NCI-H524 treated with DMSO at 0.1 percent for 48 hours (cell line): Measurements from ENCODE around the gene AMOT.

Source experiments
- DNase-seq: peaks from one replicate; lab custom pipeline; 2025; lab: John Stamatoyannopoulos, UW

The AMOT gene

DNA sequence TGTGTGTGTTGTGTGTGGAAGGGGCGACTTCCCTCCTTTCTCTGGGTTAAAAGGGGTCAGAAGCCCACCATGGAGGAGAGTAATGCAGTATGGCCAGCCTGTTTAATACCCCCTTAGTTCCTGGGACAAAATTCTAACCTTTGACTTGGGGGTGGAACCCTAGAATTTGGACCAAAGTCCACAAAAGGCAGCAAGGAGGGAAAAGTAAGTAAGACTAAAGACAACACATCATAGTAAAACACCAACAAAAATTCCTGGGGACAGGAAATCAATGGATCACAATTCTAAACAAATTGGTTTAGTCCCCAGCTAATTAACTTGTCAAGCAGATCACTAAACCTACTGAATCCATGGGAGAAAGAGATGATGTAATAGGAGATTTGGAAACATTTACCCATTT is 3.1 kb downstream of the AMOT start:
- DNase-seq: no peak

DNA sequence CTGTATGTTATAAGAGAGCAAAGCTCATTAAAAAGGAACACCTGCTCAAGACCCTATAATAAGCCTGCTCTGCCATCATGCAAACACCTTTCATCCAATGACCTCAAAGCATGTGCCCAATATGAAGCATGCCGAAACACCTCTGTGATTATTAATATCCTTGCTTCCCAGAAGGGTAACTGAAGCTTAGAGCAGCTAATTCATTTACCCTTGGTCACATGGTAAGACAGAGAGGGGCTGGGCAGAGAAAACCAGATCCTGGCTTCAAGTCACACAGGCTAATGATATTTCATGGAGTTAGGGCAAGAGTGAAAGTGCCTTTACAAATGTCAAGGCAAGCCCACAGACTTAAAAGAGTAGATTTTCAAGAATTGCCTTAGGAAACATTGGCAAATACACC is 5.6 kb downstream of the AMOT start:
- no peak for DNase-seq

DNA sequence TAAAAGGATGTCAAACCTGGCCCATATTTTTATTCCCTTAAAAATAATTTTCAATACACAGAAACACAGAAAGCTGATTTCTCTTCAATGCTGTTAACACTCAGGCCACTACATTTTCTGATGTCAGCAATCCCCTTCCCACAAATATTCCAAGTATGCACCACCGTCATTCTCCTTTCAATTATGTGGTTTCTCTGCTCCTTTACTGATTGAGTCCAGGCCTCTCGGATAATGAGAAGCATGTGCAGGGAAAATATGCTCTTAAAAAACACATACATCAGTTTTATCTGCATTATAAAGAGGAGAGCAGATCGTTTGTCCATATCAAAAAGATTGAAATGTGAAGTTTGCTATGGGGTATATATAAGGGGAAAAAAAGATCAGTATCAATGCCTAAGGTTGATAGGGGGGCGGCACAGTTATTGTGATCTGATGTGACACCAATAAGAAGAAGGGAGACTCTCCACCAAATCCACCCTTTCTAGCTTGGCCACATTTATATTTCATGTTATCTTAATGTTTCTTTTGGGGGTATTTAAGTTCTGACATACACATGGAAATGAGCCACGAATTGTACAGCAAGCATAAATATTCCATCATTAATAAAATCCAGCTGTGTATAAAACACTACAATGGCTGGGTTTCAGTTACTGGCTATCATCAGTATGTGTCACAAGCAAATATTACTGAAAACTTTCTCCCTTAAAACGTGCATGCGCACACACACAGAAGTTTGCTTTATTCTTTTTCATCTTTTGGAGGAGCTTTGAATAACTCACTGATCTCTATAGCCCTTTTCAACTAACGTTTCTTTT is 6.4 kb downstream of the AMOT start:
- DNase-seq: no peak

DNA sequence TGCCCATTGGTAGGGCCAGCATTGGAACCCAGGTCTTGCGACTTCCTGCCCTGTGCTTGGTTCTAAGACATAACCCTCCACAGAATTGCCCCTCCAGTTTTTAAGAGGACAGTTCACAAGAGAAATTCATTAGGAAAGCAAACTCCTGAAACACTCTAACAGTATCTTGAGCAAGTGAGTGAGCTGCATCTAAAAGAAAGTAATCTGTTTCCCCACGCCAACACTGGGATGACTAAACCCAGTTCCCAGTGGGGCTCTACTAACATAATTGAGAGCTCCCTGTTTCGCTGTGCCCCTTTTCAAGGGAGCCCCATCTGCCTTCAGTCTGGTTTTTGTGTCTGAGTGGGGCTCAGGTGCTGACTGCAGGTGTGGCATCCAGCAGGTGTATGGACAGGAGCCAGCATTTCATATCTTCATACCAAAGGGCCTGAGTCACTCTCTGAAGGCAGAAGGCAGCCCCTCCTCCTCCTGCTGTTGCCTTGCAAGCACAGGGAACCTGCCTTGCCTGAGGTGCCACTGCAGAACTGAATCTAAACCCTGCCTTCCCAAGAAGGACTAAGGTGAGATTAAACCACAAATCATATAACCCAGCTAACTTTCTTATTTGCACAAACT is 8.0 kb downstream of the AMOT start:
- no peak for DNase-seq

DNA sequence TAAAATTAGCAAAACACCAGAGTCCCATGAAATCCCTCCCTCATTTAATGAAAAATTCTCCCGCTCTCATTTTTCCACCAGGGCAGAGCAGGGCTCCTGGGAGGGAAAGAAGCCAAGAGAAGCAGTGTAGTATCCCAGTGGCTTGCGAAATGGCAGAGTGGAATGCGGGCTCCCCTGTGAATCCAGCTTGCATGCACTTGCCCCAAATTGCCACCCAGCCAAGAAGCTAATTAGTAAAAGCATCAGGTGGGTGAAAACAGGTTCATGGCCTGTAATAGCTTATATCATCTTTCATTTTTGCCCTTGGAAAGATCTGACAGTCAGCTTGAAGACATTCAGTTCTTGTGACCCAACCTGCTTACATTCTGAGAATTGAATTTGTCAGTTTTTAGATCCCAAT is 10.1 kb downstream of the AMOT start:
- no peak for DNase-seq

DNA sequence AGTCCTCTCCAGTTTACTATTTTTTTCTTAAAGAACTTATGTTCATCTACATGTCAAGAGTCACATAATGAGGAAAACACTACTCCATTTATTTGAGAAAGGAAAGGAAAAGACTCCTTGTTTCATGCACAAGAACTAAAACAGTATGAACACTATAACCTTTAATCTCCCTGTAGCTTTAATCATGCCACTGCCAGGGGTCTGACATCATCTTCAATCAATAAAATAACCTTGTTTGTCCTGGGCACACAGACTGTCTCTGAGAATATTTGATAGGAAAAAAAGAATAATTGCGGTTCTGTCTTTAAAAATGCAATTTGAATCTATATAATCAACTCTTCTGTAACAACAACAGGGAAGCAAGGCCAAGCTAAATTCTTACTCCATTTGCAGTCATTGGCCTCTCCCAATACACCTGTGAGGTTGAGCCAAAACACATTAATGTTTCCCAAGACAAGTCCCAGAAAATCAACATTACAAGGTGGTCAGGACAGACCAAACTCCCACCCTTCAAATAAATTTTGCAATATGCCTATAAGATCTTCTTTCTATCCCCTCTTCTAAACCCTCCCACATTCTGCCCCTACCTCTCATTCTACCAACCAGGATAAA is 13.2 kb downstream of the AMOT start:
- DNase-seq: no peak

DNA sequence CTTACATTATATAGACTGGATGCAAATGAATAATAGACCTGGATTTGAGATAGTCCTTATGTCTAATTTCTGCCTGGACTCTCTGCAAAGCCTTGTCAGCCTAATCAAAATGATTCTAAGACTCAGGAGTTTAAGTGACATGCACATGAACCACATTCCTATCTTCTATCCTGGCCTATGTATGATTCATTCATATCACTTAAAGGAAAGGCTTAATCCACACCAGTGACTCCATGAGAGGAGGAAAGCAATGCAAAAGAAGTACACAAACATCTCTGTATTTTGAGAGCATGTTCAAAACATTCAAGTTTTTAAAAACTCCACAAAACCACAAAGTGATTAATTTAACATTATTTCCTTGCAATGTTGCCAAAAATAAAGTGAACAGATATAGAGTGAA is 14.6 kb downstream of the AMOT start:
- DNase-seq: no peak

DNA sequence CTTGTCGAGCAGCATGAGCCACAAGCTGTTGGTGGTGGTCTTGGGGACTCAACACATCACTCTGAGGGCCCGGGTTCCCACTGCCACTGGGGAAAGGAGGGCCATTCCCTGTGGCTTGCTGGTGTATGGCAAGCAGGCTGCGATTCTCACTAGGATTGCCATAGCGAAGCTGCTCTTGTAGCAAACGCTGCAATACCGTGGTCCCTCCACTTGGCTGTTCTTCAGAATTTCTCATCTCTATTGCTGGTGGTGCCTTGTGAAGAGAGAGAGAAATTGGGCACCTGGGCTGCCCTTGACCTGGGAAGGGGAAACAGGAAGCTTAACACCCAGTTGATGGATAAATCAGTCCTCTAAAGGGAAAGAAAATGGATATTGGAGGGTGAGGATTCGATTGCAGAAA is 17.7 kb downstream of the AMOT start:
- DNase-seq: no peak

DNA sequence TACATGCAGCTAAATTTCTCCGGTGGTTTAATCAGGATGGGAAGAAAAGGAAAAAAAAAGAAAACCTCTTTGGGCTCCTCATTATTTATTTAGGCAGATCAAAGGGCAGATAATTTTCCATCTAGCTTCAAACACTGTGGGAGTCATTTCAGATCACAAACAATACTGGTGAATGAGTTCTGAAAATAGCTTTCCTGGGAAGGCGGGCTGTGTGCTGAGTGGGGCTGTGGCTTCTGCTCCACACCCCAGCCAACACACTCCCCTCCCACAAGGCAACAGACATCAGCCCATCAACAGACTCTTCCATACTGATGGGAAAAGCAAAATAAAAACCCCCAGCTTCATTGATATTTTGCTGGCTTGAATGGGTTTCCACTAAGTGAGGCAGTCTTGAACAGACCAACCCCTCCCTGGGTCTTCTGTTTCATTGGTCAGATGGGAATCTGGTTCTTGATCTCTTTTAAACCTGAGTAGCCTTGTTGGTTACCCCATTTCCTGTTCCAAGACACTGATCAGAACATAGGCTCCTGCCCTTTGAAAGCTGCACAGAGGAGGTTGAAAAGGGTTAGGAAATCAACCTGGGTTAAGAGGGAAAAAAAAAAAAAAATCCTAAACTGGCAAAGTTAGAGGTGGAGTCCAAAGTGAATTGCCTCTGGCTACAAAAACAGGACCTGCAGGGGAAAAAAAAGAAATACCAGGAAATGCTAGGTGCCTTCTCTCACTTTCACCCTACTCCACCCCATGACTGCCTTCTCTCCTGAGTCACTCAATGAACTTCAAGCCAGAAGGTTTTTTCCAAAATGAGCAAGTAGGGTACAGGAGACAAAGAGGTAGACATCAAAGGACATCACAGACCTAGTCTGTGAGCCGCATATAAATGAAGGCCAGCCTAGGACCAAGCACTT is 20.0 kb downstream of the AMOT start:
- no peak for DNase-seq

DNA sequence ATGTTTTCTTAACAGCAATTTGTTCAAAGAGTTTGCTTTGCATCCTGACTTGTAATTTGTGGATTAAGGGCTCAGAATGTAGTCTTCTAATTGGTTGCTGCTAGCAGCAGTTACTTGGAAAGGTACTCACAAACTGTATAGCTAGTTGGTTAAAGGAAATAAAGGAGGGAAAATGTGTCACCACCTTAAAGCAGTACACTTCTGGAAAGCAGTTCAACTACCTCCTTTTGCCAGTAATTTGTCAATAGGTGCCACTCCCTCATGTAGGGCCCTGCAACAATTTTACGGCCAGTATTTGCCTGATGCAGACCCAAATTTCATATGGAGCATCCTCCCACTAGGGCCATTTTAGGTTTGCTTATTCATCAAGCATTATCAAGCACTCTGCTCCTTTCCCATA is 20.8 kb downstream of the AMOT start:
- DNase-seq: no peak

DNA sequence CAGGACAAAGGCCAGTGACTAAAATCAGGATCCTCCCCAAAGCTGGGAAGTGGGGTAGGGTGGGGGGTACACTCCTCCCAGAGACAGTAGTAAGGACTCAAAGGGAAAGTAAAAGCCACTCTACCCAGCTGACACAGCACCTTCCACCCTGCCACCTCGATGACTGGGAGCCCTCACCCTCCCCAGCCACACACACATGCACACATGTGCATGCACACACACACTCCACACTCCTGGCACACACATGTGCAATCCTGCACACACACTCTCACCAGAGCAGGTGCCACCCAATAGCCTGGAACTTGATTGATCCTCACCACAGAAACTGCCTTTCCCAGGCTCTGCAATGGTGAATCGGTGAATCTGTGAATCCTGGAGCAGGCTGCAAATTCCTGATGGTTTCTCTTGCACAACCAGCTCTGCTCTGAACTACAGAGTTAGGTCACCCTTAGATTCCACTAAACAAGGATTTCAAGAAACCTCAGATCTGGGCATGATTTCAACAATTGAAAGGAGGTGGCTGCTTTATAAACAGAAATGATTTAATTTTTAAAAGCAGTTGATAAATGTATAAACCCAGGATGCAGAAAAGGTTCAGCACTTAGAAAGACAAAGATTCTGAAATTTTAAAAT is 21.5 kb downstream of the AMOT start:
- DNase-seq: no peak

DNA sequence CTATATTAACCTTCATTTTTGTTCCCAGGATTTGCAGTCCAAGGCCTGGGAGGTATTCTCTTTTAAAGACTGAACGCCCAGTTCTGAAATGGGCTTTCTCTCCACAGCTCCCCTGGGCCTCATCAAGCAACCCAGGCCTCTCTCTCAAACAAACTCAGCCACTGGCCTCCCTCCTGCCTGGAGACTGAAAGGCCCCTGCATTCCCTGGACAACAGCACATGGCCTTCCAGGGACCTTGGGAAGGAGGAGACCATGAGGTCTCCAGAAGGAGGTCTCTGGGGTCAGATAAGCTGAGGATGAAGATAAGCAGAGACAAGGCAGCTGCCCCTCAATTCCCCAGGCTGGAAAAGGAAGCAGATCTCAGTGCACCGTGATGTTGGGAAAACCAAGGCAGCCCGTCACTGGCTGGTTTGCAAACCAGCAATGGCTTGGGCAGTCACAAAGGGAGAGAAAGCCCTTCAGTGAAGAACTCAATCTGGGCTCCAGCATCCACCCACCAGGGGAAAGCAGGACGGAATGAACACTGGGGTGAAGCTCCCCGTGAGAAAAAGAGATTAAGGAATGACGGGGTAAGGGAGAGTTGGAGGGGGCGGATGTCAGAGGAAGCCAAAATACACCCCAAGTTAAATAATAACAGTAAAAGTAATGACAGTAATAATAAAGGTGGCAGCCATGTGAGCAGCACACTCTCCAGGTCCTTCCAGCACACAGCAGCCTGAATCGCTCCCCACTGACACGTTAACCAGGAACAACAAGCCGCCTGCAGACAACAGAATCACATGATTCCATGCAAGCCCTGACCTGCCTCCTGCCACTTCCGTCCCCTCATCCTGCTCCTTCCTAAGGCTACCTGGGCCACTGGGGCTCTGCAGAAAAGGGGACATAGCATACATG is 22.3 kb downstream of the AMOT start:
- DNase-seq: no peak

DNA sequence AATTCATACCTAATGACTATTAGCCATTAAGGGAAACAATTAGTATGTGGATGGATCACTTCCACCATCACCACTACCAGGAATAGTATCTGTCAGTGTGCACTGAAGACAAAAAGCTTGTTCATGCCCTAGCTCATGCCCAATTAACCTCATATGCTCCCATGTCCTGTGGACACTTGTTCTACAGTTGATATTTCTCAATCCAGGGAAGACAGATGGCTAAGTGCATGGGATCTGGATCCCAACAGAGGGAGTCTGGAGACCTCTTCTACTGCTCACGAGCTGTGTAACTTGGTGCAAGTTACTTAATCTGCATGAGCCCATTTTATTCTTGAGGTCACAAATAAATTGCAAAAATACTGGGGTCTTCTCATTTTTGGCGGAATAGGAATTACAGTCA is 23.7 kb downstream of the AMOT start:
- DNase-seq: peak; percentile 17

DNA sequence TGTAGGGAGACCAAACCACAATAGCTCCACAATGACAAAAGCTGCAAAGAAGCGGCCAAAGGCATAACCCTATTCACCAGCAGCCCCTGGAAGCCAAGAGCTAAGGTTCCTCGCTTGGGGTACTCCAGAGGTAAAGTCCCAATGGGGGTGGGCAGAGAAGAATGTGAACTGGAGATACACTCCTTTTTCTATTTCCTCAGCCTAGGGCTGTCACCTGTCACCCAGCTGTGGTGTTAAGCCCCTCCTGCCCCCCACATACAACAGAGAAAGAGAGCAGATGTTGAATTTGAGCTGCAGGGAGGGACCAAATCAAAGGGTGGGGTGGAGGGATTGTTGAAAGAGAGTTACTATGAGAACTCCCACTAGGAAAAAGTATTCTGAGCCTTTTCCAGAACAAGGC is 26.1 kb downstream of the AMOT start:
- no peak for DNase-seq

DNA sequence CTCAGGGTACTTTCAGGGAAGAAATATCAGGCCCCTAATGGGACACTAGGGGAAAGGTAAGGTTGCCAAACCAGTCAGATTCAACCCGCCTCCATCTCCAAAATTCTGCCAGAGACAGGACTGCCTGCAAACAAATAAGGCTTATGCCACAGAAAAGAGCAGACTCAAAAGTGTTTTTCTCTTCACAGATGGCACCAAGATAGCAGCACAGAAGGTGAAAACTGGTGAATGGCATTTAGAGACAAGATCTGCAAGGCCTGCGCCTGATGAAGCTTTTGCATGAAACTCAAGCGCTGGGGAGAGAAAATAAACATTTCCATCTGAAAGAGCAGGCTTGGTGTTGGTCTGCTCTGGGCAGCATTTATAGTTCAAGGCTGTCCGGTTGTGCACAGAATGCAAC is 27.9 kb downstream of the AMOT start:
- DNase-seq: no peak

DNA sequence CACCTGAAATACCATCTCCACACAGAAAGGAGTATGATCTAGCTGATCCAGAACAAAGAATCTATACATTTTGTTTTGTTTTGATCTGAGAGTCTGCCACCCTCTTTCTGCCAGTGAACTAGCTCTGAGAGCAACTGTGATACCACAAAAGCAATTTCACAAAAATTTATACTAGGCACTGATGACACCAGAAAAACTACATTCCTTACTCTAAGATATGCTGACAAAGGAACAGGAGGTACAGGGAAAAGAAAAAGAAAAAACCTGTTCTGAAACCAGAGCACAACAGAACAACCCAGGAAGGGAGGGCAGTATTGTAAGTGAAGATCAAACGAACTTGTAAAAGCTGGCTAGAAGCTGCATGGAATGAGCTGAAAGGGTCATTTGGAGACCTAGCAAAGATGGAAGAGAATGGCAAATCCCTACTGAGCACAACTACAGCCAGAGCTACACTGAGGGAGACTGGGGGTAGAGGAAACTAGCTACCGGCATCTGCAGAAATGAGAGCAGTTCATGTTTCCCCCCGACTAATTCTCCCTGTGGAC is 31.9 kb downstream of the AMOT start:
- no peak for DNase-seq

DNA sequence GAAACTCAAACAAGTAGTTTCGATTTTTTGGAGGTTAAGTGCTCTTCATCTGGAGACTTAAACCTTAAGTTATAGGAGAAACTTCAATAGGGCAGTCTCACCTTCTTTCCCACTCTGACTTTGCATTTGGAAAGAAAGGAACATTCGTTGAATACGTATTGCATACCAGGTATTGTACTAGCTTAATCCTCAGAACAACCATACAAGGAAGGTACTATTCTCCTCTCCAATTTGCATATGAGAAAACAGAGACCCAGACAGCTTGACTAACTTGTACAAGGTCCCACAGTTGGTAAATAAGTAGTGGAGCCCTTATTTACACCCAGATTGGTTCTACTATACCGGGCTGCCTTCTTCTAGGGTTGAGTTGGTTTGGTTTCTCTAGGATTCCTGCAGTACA is 32.6 kb downstream of the AMOT start:
- no peak for DNase-seq

DNA sequence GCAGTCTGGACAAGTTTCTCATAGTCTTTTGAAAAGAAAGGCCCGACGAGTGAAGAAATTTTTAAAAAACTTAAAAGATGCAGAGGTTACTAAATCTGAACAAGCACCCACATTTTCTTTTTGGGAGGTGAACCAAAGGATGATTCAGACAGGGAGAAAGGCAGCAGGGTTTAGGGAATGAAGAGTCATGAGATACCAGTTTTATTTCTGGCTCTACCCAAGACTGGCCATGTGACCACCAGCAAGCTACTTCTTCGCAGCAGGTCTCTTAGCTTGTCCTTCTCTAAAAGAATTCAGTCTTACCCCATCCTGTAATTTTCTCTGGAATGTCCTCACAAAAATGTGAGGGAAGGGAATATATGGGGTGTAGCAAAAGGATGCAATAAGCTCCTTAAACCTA is 37.6 kb downstream of the AMOT start:
- no peak for DNase-seq

DNA sequence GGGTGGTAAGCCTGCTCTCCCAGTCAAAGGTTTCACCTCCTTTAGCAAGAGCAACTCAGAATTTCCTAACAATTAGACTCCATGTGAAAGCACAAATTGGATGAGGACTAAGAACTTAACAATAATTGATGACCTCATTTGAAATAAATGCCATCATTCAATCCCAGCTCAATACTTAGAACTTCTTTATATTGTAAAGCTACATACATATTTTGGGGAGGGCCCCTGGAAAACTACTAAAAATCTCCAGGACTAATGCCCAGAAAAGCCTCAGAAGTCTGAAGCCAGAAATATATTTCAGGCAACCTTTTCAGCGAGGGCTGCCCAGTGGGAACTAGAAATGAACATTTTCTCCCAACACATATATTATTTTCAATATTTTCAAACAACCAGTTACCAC is 38.1 kb downstream of the AMOT start:
- DNase-seq: no peak

DNA sequence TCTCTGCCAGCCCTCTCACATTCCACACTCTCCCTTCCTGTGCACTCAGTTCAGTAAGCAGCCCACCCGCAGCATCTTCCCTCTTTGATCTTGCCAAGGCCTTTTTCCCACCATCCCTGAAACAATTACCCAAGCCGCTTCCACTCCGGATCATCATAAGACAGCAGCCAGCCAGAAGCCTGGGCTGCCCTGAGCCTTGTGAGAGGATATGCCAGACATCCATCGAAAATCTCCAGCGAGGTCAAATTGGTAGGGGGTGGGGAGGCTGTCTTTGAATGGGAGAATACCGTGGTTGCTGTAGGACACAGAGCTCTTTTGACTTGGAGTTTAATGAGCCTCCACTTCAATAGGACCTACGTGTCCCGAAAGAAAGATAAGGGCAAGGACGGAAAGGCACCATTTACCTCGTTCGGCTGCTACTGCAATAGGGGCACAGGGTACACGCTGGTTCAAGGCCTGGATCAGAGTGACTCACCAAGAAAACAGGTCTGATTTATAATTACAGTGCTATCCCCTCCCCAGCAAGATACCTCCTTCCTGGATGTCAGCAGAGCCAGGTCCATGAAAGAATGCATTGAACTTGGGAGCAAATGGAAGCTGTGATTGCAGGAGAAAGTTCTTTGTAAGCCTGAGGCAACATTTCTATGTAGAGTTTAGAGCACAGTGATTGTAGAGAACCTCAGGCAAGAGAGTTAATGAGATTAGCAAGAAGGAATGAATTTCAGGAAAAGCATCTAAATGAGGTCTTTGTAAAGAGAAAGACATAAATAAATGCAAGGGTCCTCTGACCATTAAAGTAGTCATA is 39.5 kb downstream of the AMOT start:
- DNase-seq: no peak
